Testis (tissue), 3 donors: ENCODE results near the gene FCN2. TPM values are rescaled to one million over a fixed set of nuclear protein-coding genes. Genes with fewer than 3 reads are reported as not detected.

Source experiments
- DNase-seq: peaks from one replicate; pipeline ENCODE4 v3.0.0-alpha.2; 2019
- H3K27ac ChIP-seq, 2 donors: fragments of 200-600 bp; sonication (generic); one replicate each; pipeline ENCODE4 v1.5.1; 2019
- H3K27me3 ChIP-seq: fragments of 200-600 bp; sonication (generic); one replicate; pipeline ENCODE4 v1.5.1; 2019
- H3K36me3 ChIP-seq: fragments of 200-600 bp; sonication (generic); one replicate; pipeline ENCODE4 v1.5.1; 2017; ENCODE audit warnings: low read depth; ENCODE audit errors: missing control alignments
- H3K4me1 ChIP-seq: fragments of 200-600 bp; sonication (generic); one replicate; pipeline ENCODE4 v1.5.1; 2019
- H3K4me3 ChIP-seq, 2 donors: fragments of 200-600 bp; sonication (generic); one replicate each; pipeline ENCODE4 v1.5.1; 2017 to 2019
- H3K9me3 ChIP-seq: fragments of 200-600 bp; sonication (generic); one replicate; pipeline ENCODE4 v1.5.1; 2017
- CTCF ChIP-seq, 3 experiments: fragments of 450-650 bp in 2 of 3; fragments of 200-600 bp in 1 of 3; sonication (generic) in 1 of 3; IDR thresholded peaks; one replicate each; pipeline ENCODE4 v1.5.1; 2016 to 2019; ENCODE audit warnings: antibody characterized with exemption in 3 of 3, mild to moderate bottlenecking in 2 of 3, moderate library complexity in 1 of 3
- POLR2A ChIP-seq: fragments of 450-650 bp; IDR thresholded peaks from one replicate; pipeline ENCODE4 v1.6.1; 2017; ENCODE audit warnings: antibody characterized with exemption, mild to moderate bottlenecking, moderate library complexity
- WGBS, 2 donors: methylation state at CpG; one replicate each; pipeline ENCODE4 v1.1.5; 2018; 5-methylcytosine and 5-hydroxymethylcytosine counted together
- intact Hi-C: fragments of 100-400 bp; cut with DNase I; formaldehyde crosslinking; loops from one replicate; pipeline ENCODE4 v1.15.1; 2023; ENCODE audit warnings: low total_unique reads
- polyA plus RNA-seq: library from polyadenylated mRNA; stranded (reverse); fragments of 350-450 nt; fragmentation: Illumina TruSeq; extraction: RNeasy Lipid Tissue Mini Kit (QIAGEN cat#74804); gene quantifications from one replicate; pipeline ENCODE4 v1.2.3, GENCODE V29; 2014; ENCODE audit warnings: low read depth, low replicate concordance; ENCODE audit not compliant: insufficient read depth
- total RNA-seq, 2 donors: library from RNA; depleted of rRNA; stranded (reverse); fragments of >200 nt; gene quantifications; one replicate each; pipeline ENCODE4 v1.2.3, GENCODE V29; 2016

The FCN2 gene
- total and polyA plus RNA-seq, 3 donors from 2014 or later, result 0.43 TPM; not detected in 2

- WGBS, 2 donors, result 82 to 93% methylated on average over 7 to 9 of the region's 9 CpGs
Observed at GRCh38 chr9:134850611-134851010, 30.0 kb upstream of the FCN2 start.

GRCh38 chr9:134851020-134851419 lies 29.6 kb upstream of the FCN2 start:
- H3K9me3 ChIP-seq, result no peaks in the 10 kb centered on the region
- intact Hi-C loops, result no loop called here
- no peak for DNase-seq
- TF ChIP-seq POLR2A, result no peak
- no peak for TF ChIP-seq CTCF (IDR thresholded peaks at IDR 0.05)
- WGBS, 2 donors, result 91 to 95% methylated on average over 11 of the region's 12 CpGs
- peaks cover 4% of the 10 kb centered on the region for H3K4me1 ChIP-seq
- no peak overlapping the region for H3K4me3 ChIP-seq
- H3K27me3 ChIP-seq, result no peaks in the 10 kb centered on the region
- H3K36me3 ChIP-seq, result no peaks in the 10 kb centered on the region
- H3K27ac ChIP-seq, result no peak overlapping the region

More at GRCh38 chr9:134850611-134851010, 30.0 kb upstream of the FCN2 start:
- intact Hi-C loops, result no loop called here
- no peak for DNase-seq
- TF ChIP-seq POLR2A (no peak), CTCF (IDR thresholded peaks at IDR 0.05) (no peak)
- H3K36me3 ChIP-seq, result no peaks in the 10 kb centered on the region
- peaks cover 4% of the 10 kb centered on the region for H3K4me1 ChIP-seq
- H3K9me3 ChIP-seq, result no peaks in the 10 kb centered on the region
- H3K27ac ChIP-seq, result no peak overlapping the region
- H3K4me3 ChIP-seq, result no peak overlapping the region
- no peaks in the 10 kb centered on the region for H3K27me3 ChIP-seq

GRCh38 chr9:134852906-134853654 lies 27.5 kb upstream of the FCN2 start:
- DNase-seq, result peak; percentile 25
- Histone ChIP-seq H3K4me3 (no peak overlapping the region), H3K36me3 (no peaks in the 10 kb centered on the region), H3K9me3 (no peaks in the 10 kb centered on the region), H3K4me1 (peaks cover 4% of the 10 kb centered on the region), H3K27me3 (no peaks in the 10 kb centered on the region), H3K27ac (no peak overlapping the region)
- TF ChIP-seq CTCF (IDR thresholded peaks at IDR 0.05), result no peak
- no peak for TF ChIP-seq POLR2A
- intact Hi-C loops, result no loop called here
- 59 to 69% methylated on average over 5 to 6 of the region's 6 CpGs for WGBS, 2 donors

- 93 to 100% methylated on average over 4 to 6 of the region's 6 CpGs for WGBS, 2 donors
- H3K27me3 ChIP-seq, result no peaks in the 10 kb centered on the region
- no peak for DNase-seq
- H3K4me1 ChIP-seq, result peaks cover 4% of the 10 kb centered on the region
- H3K27ac ChIP-seq, result no peak overlapping the region
- no peaks in the 10 kb centered on the region for H3K9me3 ChIP-seq
- no peak overlapping the region for H3K4me3 ChIP-seq
- no peaks in the 10 kb centered on the region for H3K36me3 ChIP-seq
- intact Hi-C loops, result no loop called here
- no peak for TF ChIP-seq POLR2A
- no peak for TF ChIP-seq CTCF (IDR thresholded peaks at IDR 0.05)
Observed at GRCh38 chr9:134853893-134854292, 26.7 kb upstream of the FCN2 start.

GRCh38 chr9:134854541-134854981 lies 26.0 kb upstream of the FCN2 start:
- Histone ChIP-seq H3K27ac (no peak overlapping the region), H3K27me3 (no peaks in the 10 kb centered on the region), H3K4me3 (no peak overlapping the region), H3K36me3 (no peaks in the 10 kb centered on the region), H3K9me3 (no peaks in the 10 kb centered on the region), H3K4me1 (peaks cover 4% of the 10 kb centered on the region)
- DNase-seq, result peak; percentile 12
- WGBS, 2 donors, result 63 to 76% methylated on average over 9 to 11 of the region's 11 CpGs
- TF ChIP-seq CTCF (IDR thresholded peaks at IDR 0.05) (no peak), POLR2A (no peak)
- intact Hi-C loops, result no loop called here
